HEK293T (cell line): ENCODE results near the gene FLT4.
"Not testable (repeated sequence)": the region's sequence is repeated elsewhere in the genome, so short reads cannot be mapped to it uniquely, and the experiment has no call there.

Source experiments
- CTCF ChIA-PET: fragments of 350-600 bp; formaldehyde crosslinking; extraction: SDS; loops from one replicate; lab custom pipeline; 2021; ENCODE audit warnings: antibody characterized with exemption, inconsistent platforms; lab: Yijun Ruan, JAX
- POLR2A ChIA-PET: fragments of 350-600 bp; formaldehyde crosslinking; extraction: SDS; loops from one replicate; lab custom pipeline; 2020; ENCODE audit warnings: antibody characterized with exemption, inconsistent platforms; lab: Yijun Ruan, JAX
- DNase-seq: peaks from one replicate; pipeline ENCODE4 v3.0.0; 2012; ENCODE audit warnings: mixed read lengths; ENCODE audit errors: extremely low spot score
- ARNT ChIP-seq: fragments of 450-650 bp; IDR thresholded peaks from 2 replicates; pipeline ENCODE4 v1.6.1; 2017; ENCODE audit warnings: mild to moderate bottlenecking
- BHLHE40 ChIP-seq: fragments of 450-650 bp; IDR thresholded peaks from 2 replicates; pipeline ENCODE4 v1.6.1; 2016; ENCODE audit warnings: mild to moderate bottlenecking, moderate library complexity, borderline replicate concordance
- CTBP1 ChIP-seq: fragments of 450-650 bp; IDR thresholded peaks from 2 replicates; pipeline ENCODE4 v1.6.1; 2016; ENCODE audit warnings: borderline replicate concordance
- ELF4 ChIP-seq: fragments of 450-650 bp; IDR thresholded peaks from 2 replicates; pipeline ENCODE4 v1.6.1; 2017; ENCODE audit warnings: antibody characterized with exemption
- FOXA1 ChIP-seq: fragments of 450-650 bp; IDR thresholded peaks from 2 replicates; pipeline ENCODE4 v1.6.1; 2016; ENCODE audit warnings: mild to moderate bottlenecking
- FOXK2 ChIP-seq: fragments of 450-650 bp; IDR thresholded peaks from 2 replicates; pipeline ENCODE4 v1.6.1; 2016; ENCODE audit warnings: mild to moderate bottlenecking
- FOXM1 ChIP-seq: fragments of 450-650 bp; IDR thresholded peaks from 2 replicates; pipeline ENCODE4 v1.6.1; 2017; ENCODE audit warnings: mild to moderate bottlenecking, borderline replicate concordance
- HDGF ChIP-seq: fragments of 450-650 bp; IDR thresholded peaks from 2 replicates; pipeline ENCODE4 v1.6.1; 2017; ENCODE audit warnings: antibody characterized with exemption, borderline replicate concordance
- L3MBTL2 ChIP-seq: fragments of 450-650 bp; conservative IDR thresholded peaks from 2 replicates; pipeline ENCODE4 v1.6.1; 2016; ENCODE audit warnings: mild to moderate bottlenecking
- LEF1 ChIP-seq: fragments of 450-650 bp; IDR thresholded peaks from 2 replicates; pipeline ENCODE4 v1.6.1; 2017; ENCODE audit warnings: mild to moderate bottlenecking, borderline replicate concordance
- NFRKB ChIP-seq: fragments of 450-650 bp; IDR thresholded peaks from 2 replicates; pipeline ENCODE4 v1.6.1; 2016; ENCODE audit warnings: mild to moderate bottlenecking, moderate library complexity
- PKNOX1 ChIP-seq: fragments of 450-650 bp; IDR thresholded peaks from 2 replicates; pipeline ENCODE4 v1.6.1; 2016
- SP1 ChIP-seq: fragments of 450-650 bp; IDR thresholded peaks from 2 replicates; pipeline ENCODE4 v1.6.1; 2017
- SUZ12 ChIP-seq: fragments of 450-650 bp; IDR thresholded peaks from 2 replicates; pipeline ENCODE4 v1.6.1; 2016; ENCODE audit warnings: mild to moderate bottlenecking
- TARDBP ChIP-seq: fragments of 450-650 bp; IDR thresholded peaks from 2 replicates; pipeline ENCODE4 v1.6.1; 2016
- ZNF384 ChIP-seq: fragments of 450-650 bp; IDR thresholded peaks from 2 replicates; pipeline ENCODE4 v1.6.1; 2016

Gene FLT4

GRCh38 chr5:180689775-180690174 lies 40.4 kb upstream of the FLT4 start:
- ChIA-PET CTCF (no interaction called here), POLR2A (interaction anchor here (1.2 kb wide), 1 partner anchor 446 kb away, joined by 3 read pairs; no protein-coding TSS in a partner anchor)
- no peak for DNase-seq
- TF ChIP-seq FOXM1 (no peak), HDGF (no peak), CTBP1 (no peak), PKNOX1 (no peak), BHLHE40 (no peak), SUZ12 (no peak), NFRKB (no peak), SP1 (no peak), ARNT (no peak), FOXK2 (no peak), LEF1 (no peak), ELF4 (no peak), FOXA1 (no peak), TARDBP (no peak)

- POLR2A ChIA-PET = no interaction called here
- CTCF ChIA-PET = no interaction called here
- DNase-seq = no peak
- TF ChIP-seq FOXM1 = no peak
- no peak for TF ChIP-seq HDGF
- no peak for TF ChIP-seq ARNT
- TF ChIP-seq CTBP1 = no peak
- TF ChIP-seq PKNOX1 = no peak
- no peak for TF ChIP-seq SP1
Measured at GRCh38 chr5:180689071-180689694, 39.8 kb upstream of the FLT4 start.

- DNase-seq = no peak
- ChIA-PET CTCF (no interaction called here), POLR2A (no interaction called here)
- TF ChIP-seq ELF4 (no peak), FOXK2 (no peak), FOXM1 (no peak), HDGF (no peak), LEF1 (no peak), PKNOX1 (no peak), ARNT (no peak), FOXA1 (no peak), CTBP1 (no peak), NFRKB (no peak), SP1 (no peak), SUZ12 (no peak), L3MBTL2 (no peak), ZNF384 (no peak), TARDBP (no peak), BHLHE40 (no peak)
Measured at GRCh38 chr5:180688330-180689070, 39.1 kb upstream of the FLT4 start.

GRCh38 chr5:180686799-180687198 lies 37.4 kb upstream of the FLT4 start:
- CTCF ChIA-PET, DNase-seq, POLR2A ChIA-PET: not testable (repeated sequence)

- POLR2A ChIA-PET = no interaction called here
- TF ChIP-seq TARDBP = no peak
- TF ChIP-seq L3MBTL2 = no peak
- no peak for TF ChIP-seq FOXA1
- TF ChIP-seq ARNT = no peak
- no peak for TF ChIP-seq FOXM1
- TF ChIP-seq SUZ12 = no peak
- CTCF ChIA-PET = no interaction called here
- DNase-seq = no peak
Measured at GRCh38 chr5:180684623-180685161, 35.3 kb upstream of the FLT4 start.

- TF ChIP-seq NFRKB = no peak
- no peak for TF ChIP-seq ELF4
- TF ChIP-seq TARDBP = no peak
- TF ChIP-seq BHLHE40 = no peak
- TF ChIP-seq SP1 = no peak
- TF ChIP-seq L3MBTL2 = no peak
- TF ChIP-seq ZNF384 = no peak
- no peak for TF ChIP-seq LEF1
- no peak for TF ChIP-seq HDGF
- TF ChIP-seq ARNT = no peak
- TF ChIP-seq SUZ12 = no peak
- no peak for TF ChIP-seq FOXK2
- TF ChIP-seq FOXM1 = no peak
- no peak for TF ChIP-seq PKNOX1
- TF ChIP-seq CTBP1 = no peak
- TF ChIP-seq FOXA1 = no peak
- ChIA-PET CTCF (no interaction called here), POLR2A (no interaction called here)
- DNase-seq = no peak
Measured at GRCh38 chr5:180683220-180683922, 34.0 kb upstream of the FLT4 start.
